ENCODE measurements around the gene BIRC6.

GRCh38 chr2:32363597-32363996, 6.8 kb downstream of the BIRC6 start:
- TF ChIP-seq CTCF (IDR thresholded peaks at IDR 0.05) (no peak), SMAD3 (CRISPR knock-in tag; IDR thresholded peaks at IDR 0.05; ENCODE audit: borderline replicate concordance) (no peak), ATF1 (CRISPR knock-in tag; IDR thresholded peaks at IDR 0.05) (no peak), USF1 (CRISPR knock-in tag; IDR thresholded peaks at IDR 0.05) (no peak), FOXP4 (CRISPR knock-in tag; IDR thresholded peaks at IDR 0.05) (no peak), PREB (CRISPR knock-in tag; IDR thresholded peaks at IDR 0.05; ENCODE audit: borderline replicate concordance) (no peak), ATF2 (CRISPR knock-in tag; IDR thresholded peaks at IDR 0.05; ENCODE audit: borderline replicate concordance, low read depth) (no peak), GTF2I (CRISPR knock-in tag; conservative IDR thresholded peaks at IDR 0.05) (no peak), ZNF219 (CRISPR knock-in tag; IDR thresholded peaks at IDR 0.05; ENCODE audit: borderline replicate concordance) (no peak), ZNF232 (CRISPR knock-in tag; IDR thresholded peaks at IDR 0.05) (no peak), IRF2 (CRISPR knock-in tag; IDR thresholded peaks at IDR 0.05; ENCODE audit: borderline replicate concordance, low read depth) (no peak), ESRRA (CRISPR knock-in tag; IDR thresholded peaks at IDR 0.05; ENCODE audit: borderline replicate concordance) (no peak), CREB1 (CRISPR knock-in tag; IDR thresholded peaks at IDR 0.05) (no peak), NR3C1 (CRISPR knock-in tag; conservative IDR thresholded peaks at IDR 0.05; ENCODE audit: low read depth) (no peak)
